ENCODE results near the gene GULP1.
A peak's percentile ranks its signal among the peaks of the same experiment; 100 is the strongest.

Gene GULP1

DNA sequence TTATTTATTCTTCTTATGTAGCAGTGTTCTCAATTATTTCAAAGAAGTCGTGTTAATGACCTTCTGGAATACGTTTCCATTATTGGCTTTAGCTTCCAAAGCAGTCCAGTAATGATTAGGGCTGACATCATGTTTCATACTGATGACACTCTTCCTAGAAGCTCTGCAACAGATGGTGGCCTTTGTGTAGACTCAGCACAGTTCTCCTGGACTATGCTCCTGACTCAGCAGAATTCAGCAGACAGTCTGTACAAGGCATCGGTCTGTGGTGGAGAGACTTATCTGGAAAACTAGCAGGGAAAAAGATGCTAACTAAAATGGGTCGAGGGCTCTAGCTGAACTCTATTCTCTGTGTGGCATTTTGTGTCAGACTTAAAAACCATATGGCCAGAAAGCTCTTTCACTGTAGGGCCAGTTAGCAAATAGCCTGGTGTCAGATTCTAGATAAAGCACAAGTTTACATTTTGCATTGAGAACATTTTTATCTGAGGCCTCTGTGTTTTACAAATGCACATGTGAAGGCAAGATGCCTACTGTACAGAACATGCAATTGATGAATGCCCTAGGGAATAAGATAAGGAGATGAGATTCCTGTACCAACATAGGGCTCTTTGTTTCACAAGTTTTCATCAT lies 35.1 kb downstream of the GULP1 start:
- DNase-seq: peak; percentile 32 to 76

DNA sequence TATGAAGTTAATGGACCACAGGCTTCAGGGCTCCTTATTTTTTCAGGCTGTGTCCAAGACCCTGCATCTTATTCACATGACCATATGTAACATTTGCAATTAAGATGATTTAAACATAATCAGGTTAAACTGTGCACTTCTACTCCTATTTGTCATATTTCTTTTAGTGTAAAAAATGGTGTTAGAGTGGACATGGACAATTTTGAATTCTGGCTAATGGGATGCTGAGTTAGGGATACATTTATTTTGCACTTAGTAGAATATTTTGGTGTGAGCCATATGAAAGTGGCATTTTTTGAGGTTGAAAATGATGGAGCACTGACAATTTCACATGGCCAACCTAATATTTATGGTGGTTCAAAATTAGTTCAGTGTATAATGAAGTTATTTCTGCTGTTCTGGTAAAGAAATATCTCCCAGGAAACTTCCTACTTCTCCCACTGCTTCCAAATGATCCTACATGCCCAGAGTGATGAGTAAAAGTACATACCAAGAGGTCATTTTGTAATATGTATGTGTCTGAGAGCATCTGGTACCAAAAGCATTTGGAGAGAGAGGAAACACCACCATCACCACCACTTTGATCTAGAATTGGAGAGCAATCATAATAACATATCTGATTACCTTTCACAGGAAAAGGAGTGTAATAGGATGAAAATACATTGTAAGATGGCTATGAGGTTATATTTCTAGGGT lies 36.0 kb downstream of the GULP1 start:
- no peak for DNase-seq

DNA sequence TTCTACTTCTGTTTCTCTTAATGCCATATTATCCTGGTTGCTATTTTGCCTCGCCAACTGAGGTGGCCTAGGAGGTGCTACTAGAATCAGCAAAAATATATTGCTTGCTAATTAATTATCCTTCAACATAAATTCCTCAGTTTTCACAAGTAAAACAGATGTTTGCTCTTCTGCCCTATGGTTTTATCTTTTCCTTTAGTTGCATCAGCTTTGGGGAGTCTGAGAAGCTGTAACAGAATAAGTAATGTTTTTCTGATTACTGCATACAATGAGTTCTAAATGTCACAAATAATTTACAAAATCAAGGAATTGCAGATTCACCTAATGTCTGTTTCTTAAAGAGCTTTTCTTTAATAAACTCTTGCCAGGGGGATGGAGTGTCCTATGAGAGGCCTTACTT lies 36.7 kb downstream of the GULP1 start:
- DNase-seq: no peak

DNA sequence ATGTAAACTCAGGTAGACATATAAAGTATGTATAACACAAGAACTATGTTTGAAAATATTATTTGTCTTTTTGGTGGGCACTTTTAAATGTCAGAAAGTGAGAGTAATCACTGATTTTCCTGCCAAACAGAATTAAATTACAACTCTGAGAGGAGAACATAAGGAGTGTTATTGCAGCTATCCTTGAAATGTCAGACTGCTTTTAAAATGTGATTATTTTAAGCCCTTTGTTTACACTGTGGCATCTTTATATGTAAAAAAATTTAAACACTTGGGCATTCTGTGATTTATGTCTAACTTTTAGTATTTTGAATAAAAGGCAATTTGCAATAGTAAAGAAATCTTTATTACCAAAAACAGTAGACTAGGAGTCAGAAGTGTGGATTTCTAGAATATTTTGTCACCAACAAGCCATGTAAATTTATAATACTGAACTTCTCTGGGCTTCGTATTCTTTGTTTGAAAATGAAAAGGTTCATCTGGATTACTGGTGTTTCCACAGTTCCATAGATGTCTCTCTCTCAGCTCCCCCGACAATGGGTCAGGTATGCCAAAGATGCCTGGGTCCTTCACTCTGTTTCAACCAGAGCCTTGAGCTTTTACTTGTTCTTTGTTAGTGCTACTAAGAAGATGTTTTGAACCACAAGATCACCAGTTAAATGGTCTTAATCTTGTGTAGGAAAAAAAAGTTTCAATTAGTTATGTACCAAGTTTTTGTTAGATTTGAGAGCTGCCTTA lies 38.8 kb downstream of the GULP1 start:
- no peak for DNase-seq

DNA sequence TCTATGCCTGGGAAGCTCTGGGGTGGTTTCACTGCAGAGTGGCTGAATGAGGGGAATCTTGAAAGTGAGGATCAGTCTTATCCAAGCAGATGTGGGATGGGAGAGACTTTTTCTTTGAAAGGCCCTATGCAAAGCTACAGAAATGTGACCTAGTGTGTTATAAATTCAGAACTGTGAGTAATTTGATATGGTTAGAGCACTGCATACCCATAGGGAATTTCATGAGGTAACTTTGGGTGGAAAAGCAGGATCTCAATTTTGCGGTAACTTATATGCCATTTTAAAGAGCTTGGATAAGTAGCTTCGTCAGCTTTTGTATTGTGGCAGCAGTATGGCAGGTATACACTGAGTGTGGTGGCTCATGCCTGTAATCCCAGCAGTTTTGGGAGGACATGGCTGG lies 40.9 kb downstream of the GULP1 start:
- DNase-seq: no peak

DNA sequence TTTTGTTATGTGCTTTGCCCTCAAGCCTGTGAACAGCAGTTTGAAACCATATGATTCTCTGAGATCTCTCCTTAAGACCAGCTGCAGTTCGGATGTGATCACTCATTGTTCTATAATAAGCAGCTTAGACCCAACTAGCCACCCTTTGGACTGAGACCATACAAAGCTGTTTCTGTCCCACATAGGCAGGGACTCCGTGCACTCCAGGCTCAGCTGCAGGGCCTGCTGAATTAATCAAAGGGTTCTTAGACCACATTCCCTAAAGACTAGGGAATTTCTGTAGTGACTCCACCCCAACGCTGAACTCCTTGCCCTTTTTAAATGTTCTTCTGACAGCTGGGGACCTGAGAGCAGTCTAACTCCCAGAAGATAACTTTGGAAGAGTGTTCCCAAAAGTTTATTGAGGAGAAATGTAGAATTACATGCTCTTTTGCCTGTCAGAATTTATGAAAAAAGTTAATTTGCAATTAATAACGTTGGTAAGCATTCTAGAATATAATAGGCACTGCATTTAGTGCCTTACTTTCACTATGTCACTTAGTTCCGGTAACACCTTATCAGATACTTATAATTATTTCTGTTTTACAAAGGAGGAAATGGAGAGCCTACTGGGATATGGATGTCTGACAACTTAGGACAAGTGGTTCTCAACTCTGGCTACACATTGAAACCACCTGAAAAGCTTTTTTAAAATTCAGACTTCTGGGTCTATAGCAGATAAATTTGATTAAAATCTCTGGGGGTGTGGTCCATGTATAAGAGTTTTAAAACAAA lies 42.3 kb downstream of the GULP1 start:
- no peak for DNase-seq

DNA sequence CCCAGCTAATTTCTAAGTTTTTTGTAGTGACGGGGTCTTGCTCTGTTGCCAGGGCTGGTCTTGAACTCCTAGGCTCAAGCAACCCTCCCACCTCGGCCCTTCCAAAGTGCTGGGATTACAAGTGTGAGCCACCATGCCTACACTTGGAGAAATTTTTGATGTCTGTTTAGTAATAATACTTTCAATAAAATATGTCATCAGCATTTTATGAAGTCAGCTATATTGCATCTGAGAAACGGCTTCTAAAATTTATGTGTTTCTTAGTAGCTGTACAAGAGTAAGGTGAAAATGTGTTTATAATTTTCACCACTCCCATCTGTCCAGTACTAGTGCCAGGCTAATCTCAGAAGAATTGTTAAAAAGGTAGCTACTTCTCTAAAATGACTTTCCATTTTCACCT lies 46.8 kb downstream of the GULP1 start:
- no peak for DNase-seq

DNA sequence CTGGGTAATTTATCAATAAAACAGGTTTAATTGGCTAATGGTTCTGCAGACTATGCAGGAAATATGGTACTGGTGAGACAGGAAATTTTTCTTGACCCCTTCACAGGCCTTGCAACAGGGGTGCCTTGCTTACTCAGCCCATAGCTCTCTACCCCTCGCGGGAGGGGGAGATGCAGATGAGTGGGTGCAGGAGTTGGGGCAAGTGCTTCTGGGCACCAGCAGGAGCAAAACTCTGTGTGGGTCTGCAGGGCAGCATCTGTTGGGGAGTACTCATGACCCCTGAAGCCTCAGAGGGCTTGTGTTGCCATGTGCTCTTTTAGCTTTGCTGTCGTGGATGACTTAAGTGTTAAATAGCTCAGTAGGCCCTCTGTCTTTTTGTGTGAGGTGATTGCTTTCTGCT lies 48.6 kb downstream of the GULP1 start:
- DNase-seq: no peak

DNA sequence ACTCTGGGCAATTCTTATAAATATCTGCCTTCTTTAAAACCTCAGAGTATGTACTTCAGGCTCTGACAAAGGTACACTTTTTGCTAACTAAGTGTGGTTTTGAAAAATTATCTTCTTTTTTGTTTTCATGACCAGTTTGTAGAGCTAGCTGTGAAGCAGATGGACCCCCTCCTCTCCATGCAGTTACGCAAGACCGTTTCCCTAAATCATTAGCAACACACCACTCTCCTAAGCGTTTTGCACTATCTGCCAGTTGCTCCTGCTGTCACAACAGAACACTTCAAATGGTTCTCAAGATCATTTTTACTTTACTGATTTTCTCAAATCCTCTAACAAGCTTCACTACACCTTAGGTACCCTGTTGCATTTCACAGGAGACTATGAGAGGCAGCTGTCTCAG lies 53.3 kb downstream of the GULP1 start:
- DNase-seq: peak in 1 of 2 experiments; percentile 55

DNA sequence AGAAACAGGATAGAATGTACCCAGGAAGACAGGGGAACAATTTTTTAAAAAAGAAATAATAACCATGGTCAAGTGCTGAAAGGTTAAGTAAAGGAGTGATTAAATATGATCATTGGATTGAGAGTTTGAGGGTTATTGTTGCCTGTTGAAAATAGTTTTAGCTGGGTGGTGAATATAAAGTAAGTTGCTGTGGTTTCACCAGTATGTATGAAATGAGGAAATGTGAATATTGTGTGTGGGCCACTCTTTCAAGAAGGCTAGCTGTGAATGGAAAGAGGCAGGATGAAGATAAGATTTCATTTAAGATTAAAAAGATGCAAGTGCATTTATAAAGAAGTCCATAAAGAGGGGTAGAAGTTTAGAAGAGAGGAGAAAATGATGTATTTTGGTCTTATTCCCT lies 53.8 kb downstream of the GULP1 start:
- no peak for DNase-seq

DNA sequence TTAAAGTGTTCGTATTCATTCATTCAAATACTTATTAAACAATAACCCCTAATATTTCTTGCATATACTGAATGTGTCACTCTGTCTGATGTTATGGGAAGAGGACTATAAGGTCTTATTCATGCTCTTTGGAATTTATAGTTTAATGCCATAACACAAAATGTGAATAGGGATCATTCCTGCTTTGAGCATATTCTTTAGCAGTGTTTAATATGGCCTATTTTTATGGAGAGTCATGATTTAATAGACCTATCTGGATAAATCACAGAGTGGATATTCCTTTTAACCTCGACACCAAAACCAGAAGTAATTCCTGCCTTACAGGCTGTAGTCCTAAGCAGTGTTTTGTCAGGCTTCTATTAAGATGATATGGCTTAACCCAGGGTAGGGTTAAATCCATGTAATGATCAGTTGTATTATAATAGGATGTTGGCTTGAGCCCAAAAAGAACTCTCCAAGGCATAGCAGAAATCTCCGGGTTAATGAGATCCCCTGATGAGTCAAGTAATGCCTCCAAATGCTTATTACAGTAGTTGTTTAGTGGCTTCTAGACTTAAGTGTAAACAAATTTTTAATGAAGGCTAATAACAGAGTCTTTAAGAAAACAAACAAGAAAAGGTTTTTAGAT lies 54.3 kb downstream of the GULP1 start:
- DNase-seq: peak in 1 of 2 experiments; percentile 38

DNA sequence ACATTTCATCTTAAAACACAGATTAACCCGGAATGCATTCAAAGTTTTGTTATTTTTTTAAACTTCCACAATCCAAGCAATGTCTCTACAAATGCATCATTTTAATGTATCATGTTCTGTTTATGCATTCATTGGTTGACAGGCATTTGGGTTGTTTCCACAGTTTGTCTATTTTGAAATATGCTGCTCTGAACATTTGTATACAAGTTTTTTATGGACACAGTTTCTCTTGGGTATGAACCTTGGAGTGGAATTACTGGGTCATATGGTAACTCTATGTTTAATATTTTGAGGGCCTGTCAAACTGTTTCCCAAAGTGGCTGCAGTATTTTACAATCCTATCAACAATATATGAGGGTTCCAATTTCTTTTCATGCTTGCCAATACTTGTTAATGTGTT lies 57.3 kb downstream of the GULP1 start:
- peak; percentile 5 to 16 for DNase-seq

DNA sequence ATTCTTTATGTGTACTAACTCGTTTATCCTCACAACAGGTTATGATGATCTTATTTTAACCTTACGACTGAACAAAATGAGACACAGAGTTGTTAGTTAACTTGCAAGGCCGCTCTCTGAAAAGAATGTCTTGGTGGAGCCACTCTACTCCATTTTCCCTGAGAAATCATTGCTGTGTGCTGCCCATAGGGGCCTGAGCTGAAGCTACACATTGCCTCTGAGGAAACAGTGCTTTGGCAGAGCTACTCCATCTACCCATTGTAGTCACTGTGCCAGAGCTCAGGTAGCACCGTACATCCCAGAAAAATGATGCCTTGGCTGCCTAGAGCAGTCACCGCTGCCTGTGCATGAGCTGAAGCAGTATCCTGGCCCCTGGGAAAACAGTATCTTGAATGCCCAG lies 61.6 kb downstream of the GULP1 start:
- DNase-seq: no peak

DNA sequence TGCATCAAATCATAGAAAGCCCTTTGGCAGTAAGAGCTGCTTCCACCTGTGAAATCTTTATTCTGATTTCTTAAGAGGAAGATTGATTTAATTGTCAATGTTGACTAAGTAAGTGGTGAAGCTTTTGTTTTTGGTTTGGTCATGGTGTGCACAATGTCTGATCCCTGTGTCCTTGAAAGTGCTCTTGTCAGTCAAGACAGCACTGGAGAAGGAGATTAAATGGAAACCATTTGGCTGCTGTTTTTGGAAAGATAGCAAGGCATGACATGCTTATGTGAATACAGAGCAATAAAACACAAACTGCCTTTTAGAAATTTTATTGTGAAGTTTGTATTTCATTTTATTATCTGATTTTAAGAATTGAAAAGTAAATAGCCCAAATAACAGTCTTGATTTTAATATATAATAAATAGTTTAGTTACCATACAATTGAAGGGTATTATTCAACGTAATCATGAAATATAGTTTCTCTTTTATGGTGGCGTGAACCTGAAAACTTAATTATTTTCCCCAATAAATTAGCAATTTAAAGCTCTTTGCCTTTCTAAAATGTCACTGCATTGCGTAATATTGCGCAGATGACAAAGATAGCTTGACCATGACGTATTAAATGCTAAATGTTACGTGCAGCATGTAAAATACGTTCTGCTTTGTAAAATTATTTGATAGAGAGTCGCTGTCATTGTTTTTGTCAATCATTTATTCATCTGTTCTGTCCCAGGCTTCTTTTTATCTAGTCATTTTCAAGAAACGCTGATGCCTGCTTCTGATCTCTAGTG lies 69.0 kb downstream of the GULP1 start:
- no peak for DNase-seq

DNA sequence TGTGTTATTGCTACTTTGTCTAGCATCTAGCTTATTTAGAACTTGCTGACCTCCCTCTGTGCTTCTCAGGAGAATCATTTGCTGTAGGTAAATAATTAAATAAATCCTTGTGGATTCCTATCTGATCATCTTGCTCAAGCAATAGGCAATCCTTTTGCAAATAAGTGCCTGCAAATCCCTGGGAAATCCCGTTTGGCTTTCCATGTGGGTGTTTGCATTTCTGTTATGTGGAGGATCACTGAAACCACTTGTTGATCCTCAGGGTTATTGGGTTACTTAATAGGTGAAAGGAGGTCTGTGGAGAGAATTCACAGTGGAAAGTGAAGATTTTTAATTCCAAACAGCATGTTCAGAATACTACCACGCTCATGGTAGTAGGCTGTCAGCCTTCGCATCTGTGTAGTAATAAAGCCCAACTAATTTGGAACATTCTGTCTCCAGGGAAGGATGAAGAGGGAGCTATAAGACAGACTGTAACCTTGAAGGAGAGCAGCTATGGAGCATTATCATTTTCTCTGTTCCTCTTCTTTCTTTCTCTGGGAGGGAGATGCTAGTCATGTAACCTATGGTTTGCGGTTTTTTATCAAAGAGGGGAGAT lies 72.5 kb downstream of the GULP1 start:
- no peak for DNase-seq

DNA sequence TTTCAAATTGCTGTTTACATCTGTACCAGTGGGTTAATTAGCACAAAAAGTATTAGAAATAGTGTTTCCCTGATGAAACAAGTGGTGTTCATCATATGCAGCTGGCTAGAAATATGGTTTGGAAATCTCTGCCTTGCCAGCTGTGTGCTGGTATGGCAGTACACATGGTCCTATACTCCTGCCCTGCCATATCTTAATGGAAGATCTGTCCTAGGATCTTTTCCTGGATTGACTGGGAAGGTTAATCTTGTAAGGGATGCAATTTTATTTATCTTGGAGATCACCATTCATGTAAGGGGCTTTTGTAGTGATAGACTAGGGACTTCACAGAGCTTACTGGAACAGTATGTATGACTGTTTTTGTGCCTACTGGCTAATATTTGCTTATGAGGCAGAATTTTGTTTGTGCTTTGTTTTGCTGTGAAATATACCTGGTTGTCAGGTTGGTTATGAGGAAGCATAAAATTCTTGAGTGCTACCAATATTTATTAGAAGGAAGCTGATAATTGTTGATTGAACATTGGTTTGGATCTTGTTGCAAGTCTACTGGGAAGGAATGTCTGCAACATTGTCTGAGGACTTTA lies 73.5 kb downstream of the GULP1 start:
- DNase-seq: no peak

DNA sequence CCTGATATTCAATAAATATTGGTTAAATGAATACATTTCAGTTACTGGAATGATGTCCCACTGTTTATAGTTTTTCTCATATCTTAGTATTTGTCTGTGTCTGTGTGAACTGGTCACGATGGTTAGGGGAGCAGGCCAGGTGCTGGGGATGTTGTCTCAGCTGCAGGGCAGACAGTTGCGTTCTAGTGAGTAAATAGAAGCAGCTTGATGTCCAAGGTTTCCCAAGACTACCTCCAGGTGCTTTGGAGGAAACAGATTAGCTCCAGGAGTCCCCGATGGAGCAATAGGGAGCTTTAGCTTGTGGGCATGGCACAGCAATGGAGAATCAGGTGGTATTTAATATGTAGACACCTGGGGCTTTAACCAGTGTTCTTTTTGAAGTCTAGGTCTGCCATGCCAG lies 75.5 kb downstream of the GULP1 start:
- DNase-seq: no peak

DNA sequence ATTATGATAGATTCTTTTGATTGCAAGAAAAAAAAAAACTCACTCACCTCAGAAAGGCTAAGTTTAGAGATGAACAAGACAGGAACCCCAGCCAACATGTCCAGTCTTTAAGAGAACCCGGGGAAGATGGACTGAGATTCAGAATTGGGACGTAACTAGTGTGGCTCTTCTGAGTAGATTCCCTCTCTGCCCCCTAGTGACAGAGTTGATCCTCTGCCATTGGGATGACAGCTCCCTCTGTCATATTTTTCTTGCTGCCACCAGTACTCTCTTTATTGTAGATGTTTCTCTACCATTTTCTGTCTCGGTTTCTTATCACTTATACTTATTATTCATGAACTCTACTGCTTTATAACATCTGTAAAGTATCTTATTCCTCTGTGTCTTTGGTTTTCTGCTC lies 77.7 kb downstream of the GULP1 start:
- peak; percentile 8 to 66 for DNase-seq

DNA sequence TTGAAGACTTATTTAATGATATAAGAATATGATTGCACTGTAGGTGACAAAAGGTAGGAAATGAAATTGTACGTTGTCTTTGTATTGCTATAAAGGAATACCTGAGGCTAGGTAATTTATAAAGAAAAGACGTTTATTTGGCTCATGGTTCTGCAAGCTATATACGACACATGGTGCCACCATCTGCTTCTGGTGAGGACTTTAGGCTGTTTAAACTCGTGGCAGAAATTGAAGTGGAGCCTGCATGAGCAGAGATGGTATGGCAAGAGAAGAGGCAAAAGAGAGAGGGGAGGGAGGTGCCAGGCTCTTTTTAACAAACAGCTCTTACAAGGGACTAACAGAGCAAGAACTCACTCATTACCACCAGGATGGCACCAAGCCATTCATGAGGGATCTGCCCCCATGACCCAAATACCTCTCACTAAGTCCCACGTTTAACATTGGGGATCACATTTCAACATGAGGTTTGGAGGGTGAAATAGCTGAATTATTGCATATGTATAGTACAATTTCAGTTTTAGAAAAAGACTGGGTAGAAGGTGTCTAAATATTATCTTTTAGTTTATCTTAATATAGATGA lies 86.8 kb downstream of the GULP1 start:
- peak; percentile 20 to 66 for DNase-seq

DNA sequence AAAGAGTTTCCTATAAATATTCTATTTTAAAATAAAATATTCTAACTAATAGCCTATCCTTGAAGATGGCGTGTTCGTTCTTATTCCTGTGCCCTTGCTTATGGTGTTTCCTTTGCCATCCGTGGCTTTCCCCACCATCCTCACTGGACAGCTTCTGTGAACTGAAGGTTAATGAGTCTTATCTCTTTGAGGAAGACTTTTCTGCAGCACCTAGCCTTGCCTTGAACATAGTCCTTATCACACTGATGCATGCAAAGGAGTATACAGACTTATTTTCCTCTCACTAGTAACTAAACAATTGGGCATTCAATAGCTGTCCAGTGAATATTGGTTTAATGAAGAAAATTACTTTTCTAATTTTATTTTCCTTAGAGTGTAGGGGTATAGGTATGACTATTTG lies 88.1 kb downstream of the GULP1 start:
- no peak for DNase-seq

DNA sequence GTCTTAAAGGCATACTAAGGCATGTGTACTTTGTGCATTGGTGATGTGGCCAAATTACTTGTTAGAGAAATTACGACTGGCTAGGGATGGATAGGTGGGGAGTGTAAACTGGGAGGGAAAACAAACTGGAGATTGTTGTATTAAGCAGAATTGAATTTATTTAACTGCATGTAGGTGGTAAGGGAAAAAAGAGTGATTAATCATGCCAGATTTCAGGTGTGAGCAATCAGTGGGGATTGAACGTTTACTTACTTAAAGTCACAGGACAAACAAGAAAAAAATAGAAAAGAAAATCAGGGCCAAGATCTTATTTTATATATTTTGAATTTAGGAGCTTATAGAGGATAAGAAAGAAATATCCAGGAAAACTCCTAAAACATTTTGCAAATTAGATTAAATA lies 88.6 kb downstream of the GULP1 start:
- no peak for DNase-seq
